GM18873 (cell line): Measurements from ENCODE around the gene NUP205.
A peak's percentile ranks its signal among the peaks of the same experiment; 100 is the strongest.

Experiments
- ATAC-seq: cut with Tn5 transposase; IDR thresholded peaks from one replicate; pipeline ENCODE4 v1.9.1; 2021; ENCODE audit warnings: mild to moderate bottlenecking, moderate library complexity, moderate number of reproducible peaks; ENCODE audit not compliant: unreplicated experiment, low FRiP score

The NUP205 gene, protein sequence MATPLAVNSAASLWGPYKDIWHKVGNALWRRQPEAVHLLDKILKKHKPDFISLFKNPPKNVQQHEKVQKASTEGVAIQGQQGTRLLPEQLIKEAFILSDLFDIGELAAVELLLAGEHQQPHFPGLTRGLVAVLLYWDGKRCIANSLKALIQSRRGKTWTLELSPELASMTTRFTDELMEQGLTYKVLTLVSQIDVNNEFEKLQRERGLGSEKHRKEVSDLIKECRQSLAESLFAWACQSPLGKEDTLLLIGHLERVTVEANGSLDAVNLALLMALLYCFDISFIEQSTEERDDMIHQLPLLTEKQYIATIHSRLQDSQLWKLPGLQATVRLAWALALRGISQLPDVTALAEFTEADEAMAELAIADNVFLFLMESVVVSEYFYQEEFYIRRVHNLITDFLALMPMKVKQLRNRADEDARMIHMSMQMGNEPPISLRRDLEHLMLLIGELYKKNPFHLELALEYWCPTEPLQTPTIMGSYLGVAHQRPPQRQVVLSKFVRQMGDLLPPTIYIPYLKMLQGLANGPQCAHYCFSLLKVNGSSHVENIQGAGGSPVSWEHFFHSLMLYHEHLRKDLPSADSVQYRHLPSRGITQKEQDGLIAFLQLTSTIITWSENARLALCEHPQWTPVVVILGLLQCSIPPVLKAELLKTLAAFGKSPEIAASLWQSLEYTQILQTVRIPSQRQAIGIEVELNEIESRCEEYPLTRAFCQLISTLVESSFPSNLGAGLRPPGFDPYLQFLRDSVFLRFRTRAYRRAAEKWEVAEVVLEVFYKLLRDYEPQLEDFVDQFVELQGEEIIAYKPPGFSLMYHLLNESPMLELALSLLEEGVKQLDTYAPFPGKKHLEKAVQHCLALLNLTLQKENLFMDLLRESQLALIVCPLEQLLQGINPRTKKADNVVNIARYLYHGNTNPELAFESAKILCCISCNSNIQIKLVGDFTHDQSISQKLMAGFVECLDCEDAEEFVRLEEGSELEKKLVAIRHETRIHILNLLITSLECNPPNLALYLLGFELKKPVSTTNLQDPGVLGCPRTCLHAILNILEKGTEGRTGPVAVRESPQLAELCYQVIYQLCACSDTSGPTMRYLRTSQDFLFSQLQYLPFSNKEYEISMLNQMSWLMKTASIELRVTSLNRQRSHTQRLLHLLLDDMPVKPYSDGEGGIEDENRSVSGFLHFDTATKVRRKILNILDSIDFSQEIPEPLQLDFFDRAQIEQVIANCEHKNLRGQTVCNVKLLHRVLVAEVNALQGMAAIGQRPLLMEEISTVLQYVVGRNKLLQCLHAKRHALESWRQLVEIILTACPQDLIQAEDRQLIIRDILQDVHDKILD (N-terminal part only)

DNA sequence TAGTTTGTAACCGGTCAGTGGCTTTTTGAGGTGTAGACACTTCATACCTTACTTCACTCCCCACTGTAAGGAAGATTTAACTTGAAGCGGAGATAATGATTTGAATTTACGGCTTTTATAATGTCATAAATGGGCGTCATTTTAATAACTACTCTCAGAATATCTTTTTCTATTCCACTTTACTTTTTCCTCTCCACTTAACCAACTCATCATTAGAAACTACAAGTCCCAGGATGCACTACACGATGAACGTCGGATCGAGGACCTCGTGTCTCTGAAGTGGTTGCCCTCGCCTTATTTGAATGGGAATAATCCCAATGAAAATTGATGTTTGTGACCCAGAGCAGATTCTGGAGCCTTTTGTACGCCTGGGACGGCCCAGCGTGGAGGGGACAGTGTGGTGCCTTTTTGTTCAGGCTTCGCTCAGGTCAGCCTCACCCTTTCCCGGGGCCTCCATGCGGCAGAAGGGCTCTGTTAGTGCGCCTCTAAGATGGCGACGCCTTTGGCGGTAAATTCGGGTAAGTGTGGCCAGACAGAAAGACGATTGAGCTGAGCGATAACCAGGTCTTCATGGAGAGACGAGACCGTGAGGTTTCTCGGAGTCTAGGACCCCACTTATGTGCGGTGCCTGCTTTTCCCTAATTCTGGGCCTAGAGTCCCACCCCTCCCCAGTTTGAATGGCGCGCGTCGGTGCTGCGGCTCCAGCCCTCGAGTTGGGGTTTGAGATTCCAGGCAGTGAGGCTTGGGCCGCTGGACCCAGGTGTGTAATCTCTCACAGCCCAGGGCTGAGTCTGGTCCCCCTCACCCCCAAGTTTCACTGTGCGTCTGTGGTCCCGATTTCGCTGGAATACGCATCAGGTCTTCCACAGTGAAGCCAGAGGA, at the start of gene NUP205:
NUP205 (plus strand) TSS at position 463 of the 882 bp plus-strand sequence; CDS start at position 491, 28 bp downstream.
- ATAC-seq = peak; percentile 58

DNA sequence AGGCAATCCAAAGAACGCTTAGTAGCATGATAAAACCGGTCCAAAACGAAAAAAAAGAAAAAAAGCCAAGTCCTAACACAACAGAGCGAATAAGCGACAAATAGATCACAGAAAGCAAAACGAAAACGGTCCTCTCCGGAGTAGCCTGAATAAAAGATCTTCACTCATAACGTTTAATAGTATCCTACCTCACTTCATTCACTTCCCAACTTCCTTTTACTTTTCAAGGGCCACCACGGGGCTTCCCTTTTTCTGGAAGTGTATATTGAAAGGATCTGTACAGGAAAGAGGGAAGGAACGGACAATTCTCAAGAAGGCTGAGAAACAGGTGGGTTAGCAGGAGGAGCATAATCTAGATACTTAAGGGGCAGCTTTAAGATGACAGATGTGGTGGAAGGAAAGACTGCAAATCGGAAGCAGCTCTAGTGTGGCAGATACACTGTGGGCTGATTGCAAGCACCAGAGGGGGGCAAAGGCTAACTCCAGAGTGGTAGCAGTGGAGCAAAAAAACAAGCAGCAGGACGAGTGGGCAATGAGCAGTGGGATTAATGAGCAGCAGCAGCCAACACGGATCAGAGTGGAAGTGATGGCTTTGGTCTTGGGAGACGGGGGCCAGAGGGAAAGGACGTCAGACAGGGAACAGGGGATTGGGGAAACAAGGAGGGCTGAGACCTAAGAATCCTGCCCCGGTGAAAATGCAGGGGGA, 48.7 kb upstream of the NUP205 start:
- ATAC-seq = no peak

DNA sequence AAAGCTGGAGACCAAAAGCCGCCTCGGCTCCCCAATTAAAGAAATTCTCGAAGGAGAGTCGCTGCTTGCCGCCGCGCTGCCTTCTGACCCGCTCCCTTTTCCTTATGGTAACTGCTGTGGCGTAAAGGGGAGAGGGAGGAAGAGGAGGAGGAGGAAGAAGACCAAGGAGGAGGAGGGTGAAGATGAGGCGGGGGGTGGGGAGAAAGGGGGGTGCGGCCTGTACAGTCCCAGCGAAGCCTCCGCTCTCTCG, 48.2 kb upstream of the NUP205 start:
- ATAC-seq = no peak

DNA sequence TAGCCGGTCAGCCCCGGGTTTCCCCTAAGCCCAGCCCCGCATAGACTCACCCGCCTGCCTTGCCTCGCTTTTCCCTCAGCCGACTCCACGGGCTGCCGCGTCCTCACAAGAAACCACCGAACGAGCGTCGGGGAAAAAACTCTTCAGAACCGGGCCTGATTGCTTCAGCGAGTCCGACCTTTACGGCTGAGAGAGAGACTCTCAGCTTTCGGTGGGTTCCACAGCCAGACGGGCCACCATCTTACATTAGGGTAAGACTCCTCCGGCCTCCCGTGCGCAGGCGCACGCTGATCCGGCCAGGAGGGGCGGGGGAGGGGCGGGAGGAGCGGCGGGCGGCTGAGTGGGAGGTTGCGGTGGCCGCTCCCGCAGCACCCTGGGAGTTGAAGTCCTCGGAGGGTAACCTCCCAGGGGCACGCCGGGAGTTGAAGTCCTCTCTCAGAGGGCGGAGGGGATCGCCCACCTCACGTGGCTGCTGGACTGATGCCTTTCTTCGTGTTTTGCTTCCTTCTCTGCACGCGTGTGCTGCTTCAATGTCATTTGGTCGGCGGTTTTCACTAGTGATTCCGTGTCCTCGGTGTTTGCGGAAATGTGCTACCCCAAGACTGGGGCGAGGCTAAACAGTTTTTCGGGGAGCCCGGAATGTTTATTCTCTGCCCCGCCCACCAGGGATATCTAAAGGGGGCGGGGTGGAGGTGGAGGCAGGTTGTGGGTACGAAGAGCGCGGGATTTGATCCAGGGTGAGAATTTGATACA, 47.7 kb upstream of the NUP205 start, which contains the start of gene CNOT4:
CNOT4 (minus strand) TSS at position 264 of the 753 bp plus-strand sequence. CDS start 71,771 bp downstream, outside the sequence.
- ATAC-seq = peak; percentile 94

DNA sequence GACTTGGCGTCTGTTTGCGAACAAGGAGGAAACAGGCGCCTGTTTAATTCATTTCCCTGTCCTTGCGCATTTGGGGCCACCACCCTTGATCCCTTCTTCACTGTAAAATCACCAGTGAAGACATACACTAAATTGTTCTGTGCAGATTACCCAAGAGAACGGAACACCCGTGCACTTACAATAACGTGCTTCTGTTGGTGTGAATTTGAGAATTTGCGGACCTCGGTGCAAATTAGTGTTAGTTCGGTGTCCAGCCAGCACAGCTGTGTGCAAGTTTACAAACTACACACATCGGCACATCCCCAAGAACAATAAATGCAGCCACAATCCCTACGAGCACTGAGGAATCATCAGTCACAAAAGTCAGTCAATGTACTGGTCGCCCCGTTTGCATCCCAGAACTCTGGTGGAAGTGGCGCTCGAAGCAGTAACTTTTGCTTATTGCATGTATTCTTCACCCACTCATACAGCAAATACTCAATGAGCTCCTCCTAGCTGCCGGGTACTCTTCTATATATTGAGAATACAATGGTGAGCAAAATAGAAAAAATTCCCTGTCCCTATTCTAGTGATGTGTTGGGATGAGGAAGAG, 47.0 kb upstream of the NUP205 start:
- ATAC-seq = peak; percentile 4

DNA sequence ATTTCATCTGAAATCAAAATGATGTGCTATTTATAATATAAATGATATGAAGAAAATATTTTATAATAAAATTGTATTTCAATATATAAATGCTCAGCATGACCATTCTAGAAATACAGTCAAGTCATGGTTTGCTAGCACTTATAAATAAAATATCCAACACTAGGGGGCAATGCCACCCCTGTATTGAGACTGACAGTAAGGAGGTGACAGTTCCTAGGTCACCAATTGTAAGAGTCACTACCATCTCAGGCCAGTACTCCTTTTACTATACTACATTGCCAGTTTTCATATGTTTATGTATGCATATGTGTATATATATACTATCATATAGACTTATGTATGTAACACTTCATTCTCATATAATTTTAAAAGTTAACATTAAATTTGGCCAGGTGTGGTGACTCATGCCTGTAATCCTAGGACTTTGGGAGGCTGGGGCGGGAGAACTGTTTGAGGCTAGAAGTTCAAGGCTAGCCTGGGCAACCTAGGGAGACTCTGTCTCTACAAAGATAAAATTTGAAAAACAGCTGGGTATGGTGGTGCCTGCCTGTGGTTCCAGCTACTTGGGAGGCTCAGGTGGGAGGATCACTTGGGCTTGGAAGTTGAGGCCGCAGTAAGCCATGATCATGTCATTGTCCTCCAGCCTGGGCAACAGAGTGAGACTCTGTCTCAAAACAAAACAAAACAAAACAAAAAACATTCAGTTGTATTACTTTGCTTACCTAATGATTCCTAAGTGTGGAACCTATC, 45.4 kb upstream of the NUP205 start:
- ATAC-seq = peak; percentile 30

DNA sequence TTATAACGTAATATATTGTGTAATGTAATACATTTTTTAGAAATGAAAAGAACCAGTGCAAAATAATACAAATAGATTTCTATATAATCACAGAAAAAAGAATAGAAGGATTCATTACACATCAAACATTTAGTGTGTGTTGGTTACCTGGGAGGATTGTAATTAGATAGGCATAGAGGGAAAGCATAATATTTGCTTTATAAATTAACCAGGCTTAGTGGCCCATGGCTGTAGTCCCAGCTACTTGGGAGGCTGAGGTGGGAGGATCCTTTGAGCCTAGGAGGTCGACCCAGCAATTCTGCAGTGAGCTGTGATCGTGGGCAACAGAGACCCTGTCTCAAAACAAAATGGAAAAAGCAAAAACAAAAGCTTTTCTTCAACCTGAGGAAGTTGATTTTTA, 42.9 kb upstream of the NUP205 start:
- ATAC-seq = no peak

DNA sequence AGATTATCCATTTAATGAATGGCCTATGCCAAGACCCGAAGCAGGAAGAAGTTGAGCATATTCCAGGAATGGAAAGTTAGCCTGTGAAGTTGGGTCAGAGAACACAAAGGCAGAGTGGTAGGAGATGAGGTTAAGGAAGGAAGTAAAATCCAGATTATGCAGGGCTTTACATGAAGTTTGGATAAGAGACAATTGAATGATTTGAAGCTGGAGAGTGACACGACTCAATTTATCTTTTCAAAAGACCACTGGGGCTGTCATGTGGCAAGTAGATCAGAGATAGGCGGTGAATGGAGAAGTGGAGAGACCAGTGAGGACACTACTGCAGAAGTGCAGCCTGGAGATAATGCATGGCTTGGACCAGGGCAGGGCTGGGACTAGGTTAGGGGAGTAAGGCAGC, 40.7 kb upstream of the NUP205 start:
- no peak for ATAC-seq

DNA sequence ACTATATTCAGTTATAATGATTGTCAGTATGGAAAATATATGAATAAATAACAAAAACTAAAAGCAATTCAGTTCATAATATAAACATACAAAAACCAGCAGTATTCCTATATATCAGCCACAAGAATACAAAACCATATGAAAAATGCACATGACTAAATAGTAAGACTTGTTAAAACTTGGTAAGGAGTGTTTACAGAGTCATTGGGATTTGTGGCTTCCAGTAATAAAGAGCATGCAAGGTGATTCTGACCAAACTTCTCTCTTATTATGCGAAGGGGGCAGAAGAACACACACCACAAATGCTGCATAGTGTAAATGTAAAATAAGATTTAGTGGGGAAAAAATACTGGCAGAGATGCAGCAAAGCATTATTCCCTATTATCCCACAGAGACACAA, 39.0 kb upstream of the NUP205 start:
- ATAC-seq = no peak

DNA sequence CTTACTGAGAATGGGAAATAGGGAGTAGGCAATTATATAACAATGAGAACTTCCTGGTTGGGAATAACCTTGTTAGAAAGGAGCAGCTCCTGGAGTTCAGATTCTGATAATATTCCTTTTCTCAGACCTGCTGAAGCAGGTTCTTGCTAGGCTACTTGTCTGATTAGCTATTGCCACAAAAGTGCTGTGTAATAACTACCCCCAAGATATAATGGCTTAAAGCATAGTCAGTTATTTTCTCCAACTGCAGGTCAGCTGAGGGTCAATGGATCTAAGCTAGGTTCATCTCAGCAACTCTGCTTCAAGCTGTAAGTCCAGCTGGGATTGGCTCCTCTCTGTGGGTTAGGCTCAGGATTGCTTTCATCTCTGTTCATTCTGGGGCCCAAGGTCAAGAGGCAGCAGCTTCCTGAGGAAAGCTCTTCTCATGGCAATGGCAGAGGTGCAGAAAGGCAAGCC, 38.5 kb upstream of the NUP205 start:
- ATAC-seq = no peak

DNA sequence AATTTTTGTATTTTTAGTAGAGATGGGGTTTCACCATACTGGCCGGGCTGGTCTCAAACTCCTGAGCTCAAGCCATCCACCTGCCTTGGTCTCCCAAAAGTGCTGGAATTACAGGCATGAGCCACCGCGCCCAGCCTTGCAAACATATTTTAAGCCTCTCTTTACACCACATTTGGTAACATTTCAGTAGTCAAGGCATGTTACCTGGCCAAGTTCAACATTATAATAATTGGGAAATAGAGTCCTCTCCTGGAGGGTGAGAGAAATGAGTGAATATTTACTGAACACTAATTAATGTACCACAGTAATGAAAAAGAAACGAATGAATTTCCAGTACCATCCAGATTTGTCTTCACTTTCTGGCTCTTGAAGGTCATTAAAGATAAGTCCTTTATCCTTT, 37.8 kb upstream of the NUP205 start:
- ATAC-seq = no peak

DNA sequence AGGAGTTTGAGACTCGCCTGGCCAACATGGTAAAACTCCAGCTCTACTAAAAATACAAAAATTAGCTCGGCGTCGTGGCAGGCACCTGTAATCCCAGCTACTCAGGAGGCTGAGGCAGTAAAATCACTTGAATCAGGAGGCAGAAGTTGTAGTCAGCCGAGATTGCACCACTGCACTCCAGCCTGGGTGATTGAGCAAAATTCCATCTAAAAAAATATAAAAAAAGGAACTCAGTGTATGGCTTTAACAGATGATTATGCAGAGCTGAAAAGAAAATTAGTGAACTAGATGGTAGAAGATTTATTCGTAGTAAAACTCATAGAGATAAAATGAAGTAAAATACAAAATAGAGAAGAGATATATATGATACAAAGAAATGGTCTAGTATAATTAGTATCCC, 35.2 kb upstream of the NUP205 start:
- ATAC-seq = no peak

DNA sequence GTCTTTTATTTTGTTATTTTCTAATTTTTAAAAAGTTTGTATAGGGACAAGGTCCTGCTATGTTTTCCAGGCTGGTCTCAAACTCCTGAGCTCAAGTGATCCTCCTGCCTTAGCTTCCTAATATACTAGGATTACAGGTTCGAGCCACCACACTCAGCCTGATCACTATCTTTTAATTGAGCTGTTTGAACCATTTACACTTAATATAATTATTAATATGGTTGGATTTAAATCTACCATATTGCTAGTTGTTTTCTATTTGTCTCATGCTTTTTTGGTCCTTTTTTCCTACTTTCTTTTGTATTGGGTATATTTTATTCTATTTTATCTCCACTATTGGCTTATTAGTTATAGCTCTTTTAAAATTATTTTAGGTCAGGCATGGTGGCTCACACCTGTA, 34.6 kb upstream of the NUP205 start:
- no peak for ATAC-seq

DNA sequence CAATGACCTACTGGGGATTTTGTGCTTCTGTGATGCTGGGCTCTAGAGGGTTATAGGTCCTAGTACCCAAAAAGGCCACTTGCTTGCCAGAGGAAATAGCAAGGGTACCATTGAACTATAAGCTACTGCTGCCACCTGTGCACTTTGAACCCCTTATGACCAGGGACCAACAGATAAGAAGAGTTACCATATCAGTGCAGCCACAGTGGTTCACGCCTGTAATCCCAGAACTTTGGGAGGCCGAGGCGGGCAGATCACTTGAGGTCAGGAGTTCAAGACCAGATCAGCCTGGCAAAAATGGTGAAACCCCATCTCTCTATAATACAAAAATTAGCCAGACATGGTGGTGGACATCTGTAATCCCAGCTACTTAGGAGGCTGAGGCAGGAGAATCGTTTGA, 32.3 kb upstream of the NUP205 start:
- ATAC-seq = no peak

DNA sequence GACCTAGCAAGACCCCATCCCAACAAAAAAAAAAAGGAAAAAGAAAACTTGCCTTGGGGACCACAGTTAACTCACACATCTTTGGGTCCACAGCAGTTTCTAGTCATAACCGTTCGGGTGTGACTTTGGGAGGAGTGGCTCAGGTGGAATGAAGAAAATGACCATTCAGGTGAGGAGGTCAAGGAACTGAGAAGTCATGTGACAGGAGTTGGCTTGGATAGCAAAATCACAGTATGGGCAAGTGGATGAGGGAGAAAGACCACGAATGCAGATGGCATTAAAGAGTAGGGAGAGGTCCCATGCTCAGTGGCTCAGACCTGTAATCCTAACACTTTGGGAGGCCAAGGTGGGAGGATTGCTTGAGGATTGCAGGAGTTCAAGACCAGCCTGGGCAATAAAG, 30.7 kb upstream of the NUP205 start:
- no peak for ATAC-seq

DNA sequence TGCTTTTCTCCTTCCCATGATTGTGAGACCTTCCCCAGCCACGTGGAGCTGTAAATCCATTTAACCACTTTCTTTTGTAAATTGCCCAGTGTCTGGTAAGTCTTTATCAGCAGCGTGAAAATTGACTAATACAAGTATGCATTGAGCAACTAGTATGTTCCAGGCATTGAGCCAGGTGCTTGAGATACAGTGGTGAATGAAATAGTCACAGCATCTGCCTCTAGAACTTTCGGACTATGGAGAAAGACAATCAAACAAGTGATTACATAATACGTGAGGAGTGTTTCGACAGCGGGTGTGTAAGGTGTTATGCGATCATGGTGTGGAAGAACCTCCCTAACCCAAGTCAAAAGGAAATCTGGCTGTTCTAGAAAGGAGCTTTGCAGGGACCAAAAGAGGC, 21.6 kb upstream of the NUP205 start:
- no peak for ATAC-seq

DNA sequence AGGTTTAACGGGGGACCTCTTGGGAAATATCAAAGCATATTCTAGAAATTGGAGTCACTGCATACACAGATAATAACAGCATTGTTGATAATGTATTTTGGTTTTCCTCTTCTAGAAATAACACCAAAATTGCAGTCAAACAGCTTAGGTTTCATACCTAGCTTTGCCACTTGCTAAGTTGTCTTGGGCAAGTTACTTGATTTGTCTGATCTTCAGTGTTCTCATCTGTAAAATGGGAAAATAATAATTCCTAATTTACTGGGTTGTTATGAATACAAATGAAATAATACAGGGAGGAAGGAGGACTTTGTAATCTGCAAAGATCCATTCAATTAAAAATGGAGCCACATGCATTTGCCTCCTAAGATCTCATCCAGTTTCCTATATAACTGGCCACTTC, 20.3 kb upstream of the NUP205 start:
- no peak for ATAC-seq
